PC-9 (cell line): ENCODE results near the gene CYP4X1.

ENCODE experiments used
- CTCF ChIP-seq: fragments of 200-600 bp; sonication (generic); conservative IDR thresholded peaks from 2 replicates; pipeline ENCODE4 v1.6.1; 2017; ENCODE audit warnings: mixed run types, antibody characterized with exemption, mild to moderate bottlenecking, moderate library complexity
- EZH2 ChIP-seq: fragments of 200-600 bp; sonication (generic); IDR thresholded peaks from 2 replicates; pipeline ENCODE4 v1.8.0; 2017; ENCODE audit warnings: antibody characterized with exemption, low read depth

- TF ChIP-seq CTCF: no peak
- TF ChIP-seq EZH2: no peak
Observed at GRCh38 chr1:47003896-47004403, 19.5 kb upstream of the CYP4X1 start.
